HCT116 (cell line): ENCODE measurements around the gene KCND2.

Source experiments
- CEBPB ChIP-seq: IDR thresholded peaks from 2 replicates; pipeline ENCODE4 v1.6.1; 2012; ENCODE audit warnings: low read depth
- CTCF ChIP-seq, 3 experiments: fragments of 200-600 bp in 1 of 3; sonication (generic) in 1 of 3; IDR thresholded peaks in 2 of 3; conservative IDR thresholded peaks in 1 of 3; 2 replicates each; pipeline ENCODE4 v1.5.1; 2012 to 2017; ENCODE audit warnings: low read depth in 2 of 3, low read length in 2 of 3, antibody characterized with exemption in 1 of 3, borderline replicate concordance in 1 of 3, control low read depth in 1 of 3, mild to moderate bottlenecking in 1 of 3, mixed read lengths in 1 of 3, mixed run types in 1 of 3, moderate library complexity in 1 of 3; ENCODE audit not compliant: insufficient read depth in 1 of 3
- EZH2phosphoT487 ChIP-seq: fragments of 200-600 bp; IDR thresholded peaks from 2 replicates; pipeline ENCODE4 v1.6.1; 2018; ENCODE audit warnings: antibody characterized with exemption, borderline replicate concordance
- JUND ChIP-seq: IDR thresholded peaks from 2 replicates; pipeline ENCODE4 v1.6.1; 2012
- POLR2A ChIP-seq: IDR thresholded peaks from 2 replicates; pipeline ENCODE4 v1.7.0; 2011; ENCODE audit warnings: borderline replicate concordance; ENCODE audit not compliant: insufficient read depth, insufficient read length; ENCODE audit errors: extremely low read depth
- POLR2AphosphoS5 ChIP-seq: IDR thresholded peaks from 2 replicates; pipeline ENCODE4 v1.6.1; 2011; ENCODE audit warnings: mild to moderate bottlenecking, low read depth, low read length, moderate library complexity

- TF ChIP-seq CTCF (IDR thresholded peaks at IDR 0.05 in 2 of 3, conservative IDR thresholded peaks at IDR 0.05 in 1 of 3; ENCODE audit: borderline replicate concordance in 1 of 3, insufficient read depth in 1 of 3, low read depth in 2 of 3, low read length in 2 of 3): no peak
- TF ChIP-seq CEBPB: no peak
- TF ChIP-seq POLR2A: no peak
- no peak for TF ChIP-seq JUND
- no peak for TF ChIP-seq POLR2AphosphoS5
- TF ChIP-seq EZH2phosphoT487: no peak
Measured at GRCh38 chr7:120677535-120677934, 404.6 kb downstream of the KCND2 start.
